Measurements from ENCODE around the gene ARID5B.
"Not testable (repeated sequence)": the region's sequence is repeated elsewhere in the genome, so short reads cannot be mapped to it uniquely, and the experiment has no call there.

Gene ARID5B

GRCh38 chr10:61970182-61971002 is 68.9 kb downstream of the ARID5B start:
- TF ChIP-seq CTCF (IDR thresholded peaks at IDR 0.05; ENCODE audit: extremely low read depth, missing control alignments): no peak
- no peak for DNase-seq (ENCODE audit: low spot score)

- DNase-seq (ENCODE audit: low spot score): no peak
- TF ChIP-seq CTCF (IDR thresholded peaks at IDR 0.05; ENCODE audit: extremely low read depth, missing control alignments): no peak
Observed at GRCh38 chr10:61971003-61971325, 69.5 kb downstream of the ARID5B start.

GRCh38 chr10:61973169-61973568 is 71.7 kb downstream of the ARID5B start:
- TF ChIP-seq CTCF (IDR thresholded peaks at IDR 0.05; ENCODE audit: extremely low read depth, missing control alignments): no peak
- no peak for DNase-seq (ENCODE audit: low spot score)

GRCh38 chr10:61973906-61974305 is 72.4 kb downstream of the ARID5B start:
- DNase-seq (ENCODE audit: low spot score): no peak
- no peak for TF ChIP-seq CTCF (IDR thresholded peaks at IDR 0.05; ENCODE audit: extremely low read depth, missing control alignments)

GRCh38 chr10:61974601-61975390 is 73.3 kb downstream of the ARID5B start:
- TF ChIP-seq CTCF (IDR thresholded peaks at IDR 0.05; ENCODE audit: extremely low read depth, missing control alignments): no peak
- DNase-seq (ENCODE audit: low spot score): no peak

- DNase-seq (ENCODE audit: low spot score): no peak
Observed at GRCh38 chr10:61975391-61975932, 74.0 kb downstream of the ARID5B start.

GRCh38 chr10:61976951-61977721 is 75.6 kb downstream of the ARID5B start:
- DNase-seq (ENCODE audit: low spot score): not testable (repeated sequence)

More at GRCh38 chr10:61975391-61975932, 74.0 kb downstream of the ARID5B start:
- no peak for TF ChIP-seq CTCF (IDR thresholded peaks at IDR 0.05; ENCODE audit: extremely low read depth, missing control alignments)
